Stimulated activated CD8-positive, alpha-beta memory T cell treated with anti-CD3 and anti-CD28 coated beads, Interleukin-7, amount 100 ng/mL, for 1 hour (primary cell): ENCODE data around the gene VASH1.

Experiments
- DNase-seq, 2 donors: peaks; one replicate each; pipeline ENCODE4 v3.0.0-alpha.2; 2020; ENCODE audit warnings: low read depth in 2 of 2

Gene VASH1

GRCh38 chr14:76742185-76742584 lies 19.1 kb upstream of the VASH1 start:
- DNase-seq, result no peak

GRCh38 chr14:76742966-76743365 lies 18.3 kb upstream of the VASH1 start:
- DNase-seq, result no peak

- no peak for DNase-seq
Observed at GRCh38 chr14:76752744-76753143, 8.5 kb upstream of the VASH1 start.

GRCh38 chr14:76753541-76754198 lies 7.6 kb upstream of the VASH1 start:
- no peak for DNase-seq

- no peak for DNase-seq
Observed at GRCh38 chr14:76754586-76754985, 6.7 kb upstream of the VASH1 start.

- no peak for DNase-seq
Observed at GRCh38 chr14:76755610-76756370, 5.5 kb upstream of the VASH1 start.

- no peak for DNase-seq
Observed at GRCh38 chr14:76756371-76756750, 4.9 kb upstream of the VASH1 start.

GRCh38 chr14:76759589-76759988 lies 1.7 kb upstream of the VASH1 start:
- DNase-seq, result no peak

GRCh38 chr14:76760331-76761135 lies 735 bp upstream of the VASH1 start:
- no peak for DNase-seq

GRCh38 chr14:76761960-76762410 lies 717 bp downstream of the VASH1 start:
- DNase-seq, result no peak

GRCh38 chr14:76762411-76763095 lies 1.3 kb downstream of the VASH1 start:
- no peak for DNase-seq

GRCh38 chr14:76763096-76764041 lies 2.1 kb downstream of the VASH1 start:
- DNase-seq, result no peak

GRCh38 chr14:76765461-76765931 lies 4.2 kb downstream of the VASH1 start:
- DNase-seq, result no peak

- no peak for DNase-seq
Observed at GRCh38 chr14:76767681-76768656, 6.7 kb downstream of the VASH1 start.

GRCh38 chr14:76768671-76769500 lies 7.6 kb downstream of the VASH1 start:
- no peak for DNase-seq

- no peak for DNase-seq
Observed at GRCh38 chr14:76769636-76770292, 8.5 kb downstream of the VASH1 start.

- DNase-seq, result no peak
Observed at GRCh38 chr14:76770521-76771436, 9.5 kb downstream of the VASH1 start.
